ENCODE data around the gene CNIH4. TPM values are rescaled to one million over a fixed set of nuclear protein-coding genes. Genes with fewer than 3 reads are reported as not detected.
A peak's percentile ranks its signal among the peaks of the same experiment; 100 is the strongest.
"Not testable (repeated sequence)": the region's sequence is repeated elsewhere in the genome, so short reads cannot be mapped to it uniquely, and the experiment has no call there.

Gene CNIH4
- total RNA-seq, 1 donor from 2014 or later, result 68.0 TPM

DNA sequence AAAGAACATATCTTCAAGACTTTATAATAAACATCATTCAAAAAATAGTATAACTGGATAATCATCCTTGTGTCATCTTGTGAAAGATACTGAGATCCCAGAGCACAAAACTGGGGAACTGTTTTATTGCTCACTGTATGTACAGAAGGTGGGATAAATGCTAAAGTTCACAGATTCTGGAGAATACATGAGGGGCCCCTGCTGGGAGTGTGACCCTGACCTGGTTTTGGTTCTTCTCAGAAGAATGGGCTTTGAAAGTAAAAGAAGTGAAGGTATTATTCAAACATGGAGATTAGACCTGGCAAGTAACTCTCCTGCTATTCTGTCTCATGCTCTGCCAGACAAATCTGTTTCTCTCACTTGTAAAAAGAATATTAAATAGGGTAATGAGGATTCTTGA lies 63.4 kb downstream of the CNIH4 start:
- peaks cover 39% of the 10 kb centered on the region for H3K79me2 ChIP-seq (ENCODE audit: insufficient read depth, low read length)
- TF ChIP-seq, protein P1, sequence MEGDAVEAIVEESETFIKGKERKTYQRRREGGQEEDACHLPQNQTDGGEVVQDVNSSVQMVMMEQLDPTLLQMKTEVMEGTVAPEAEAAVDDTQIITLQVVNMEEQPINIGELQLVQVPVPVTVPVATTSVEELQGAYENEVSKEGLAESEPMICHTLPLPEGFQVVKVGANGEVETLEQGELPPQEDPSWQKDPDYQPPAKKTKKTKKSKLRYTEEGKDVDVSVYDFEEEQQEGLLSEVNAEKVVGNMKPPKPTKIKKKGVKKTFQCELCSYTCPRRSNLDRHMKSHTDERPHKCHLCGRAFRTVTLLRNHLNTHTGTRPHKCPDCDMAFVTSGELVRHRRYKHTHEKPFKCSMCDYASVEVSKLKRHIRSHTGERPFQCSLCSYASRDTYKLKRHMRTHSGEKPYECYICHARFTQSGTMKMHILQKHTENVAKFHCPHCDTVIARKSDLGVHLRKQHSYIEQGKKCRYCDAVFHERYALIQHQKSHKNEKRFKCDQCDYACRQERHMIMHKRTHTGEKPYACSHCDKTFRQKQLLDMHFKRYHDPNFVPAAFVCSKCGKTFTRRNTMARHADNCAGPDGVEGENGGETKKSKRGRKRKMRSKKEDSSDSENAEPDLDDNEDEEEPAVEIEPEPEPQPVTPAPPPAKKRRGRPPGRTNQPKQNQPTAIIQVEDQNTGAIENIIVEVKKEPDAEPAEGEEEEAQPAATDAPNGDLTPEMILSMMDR (IDR thresholded peaks at IDR 0.05; ENCODE audit: insufficient read depth, low read depth, low read length), result no peak
- no peak for TF ChIP-seq EZH2 (IDR thresholded peaks at IDR 0.05; ENCODE audit: insufficient read depth, low read length)
- peaks cover 81% of the 10 kb centered on the region for H3K36me3 ChIP-seq (ENCODE audit: insufficient read depth, low read length)

DNA sequence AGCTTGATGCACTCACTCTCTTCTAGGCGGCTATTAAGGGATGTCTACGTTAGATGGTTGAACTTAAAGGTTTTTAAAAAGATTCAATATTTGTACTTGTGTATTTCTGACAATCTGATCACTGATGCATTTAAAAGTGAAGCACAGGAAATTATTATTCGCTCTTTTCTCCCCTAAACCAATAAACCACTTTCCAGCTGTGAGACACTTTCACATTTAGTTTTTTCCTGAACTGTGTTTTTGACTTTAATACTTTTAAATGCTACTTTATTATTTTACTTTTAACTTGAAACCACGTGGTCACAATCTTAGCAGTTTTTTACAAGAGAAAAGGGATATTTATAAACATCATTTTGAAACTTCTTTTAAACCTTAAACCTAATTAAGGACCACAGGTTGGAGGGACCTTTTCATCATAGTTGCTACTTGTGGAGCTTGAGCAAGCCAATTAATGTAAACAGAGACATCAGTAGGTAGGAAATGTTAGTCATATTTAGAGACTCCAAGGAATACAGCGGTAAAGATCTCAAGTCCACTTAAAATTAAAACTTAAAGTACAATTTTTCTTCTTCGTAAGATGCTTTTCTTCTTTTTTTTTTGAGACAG lies 68.7 kb downstream of the CNIH4 start:
- Histone ChIP-seq H3K36me3 (ENCODE audit: insufficient read depth, low read length) (peaks cover 42% of the 10 kb centered on the region), H3K9ac (ENCODE audit: low read length) (no peak overlapping the region), H3K9me3 (ENCODE audit: insufficient read depth, low read depth, low read length) (no peaks in the 10 kb centered on the region), H3K27ac (ENCODE audit: low read depth, low read length) (no peak overlapping the region), H3K79me2 (ENCODE audit: insufficient read depth, low read length) (peaks cover 70% of the 10 kb centered on the region), H4K20me1 (ENCODE audit: insufficient read depth, low read length) (peaks cover 49% of the 10 kb centered on the region), H3K4me2 (ENCODE audit: low read length) (no peak overlapping the region), H3K4me1 (ENCODE audit: insufficient read depth, low read length) (peaks cover 18% of the 10 kb centered on the region), H2AFZ (ENCODE audit: low read depth, low read length) (no peak overlapping the region), H3K27me3 (ENCODE audit: insufficient read depth, low read length) (no peaks in the 10 kb centered on the region), H3K4me3 (ENCODE audit: insufficient read depth, low read depth, low read length) (no peak overlapping the region)
- H3K4me1 Mint-ChIP-seq (ENCODE audit: low read depth, unreplicated experiment), result peaks cover 8% of the 10 kb centered on the region
- H3K36me3 Mint-ChIP-seq (ENCODE audit: low read depth, unreplicated experiment), result peaks cover 17% of the 10 kb centered on the region
- DNase-seq (ENCODE audit: low read depth) (no peak), FAIRE-seq (no peak)
- H3K27ac Mint-ChIP-seq (ENCODE audit: unreplicated experiment), result no peak overlapping the region
- TF ChIP-seq EZH2 (IDR thresholded peaks at IDR 0.05; ENCODE audit: insufficient read depth, low read length), result no peak
- TF ChIP-seq, protein P1 (IDR thresholded peaks at IDR 0.05; ENCODE audit: insufficient read depth, low read depth, low read length), result no peak
- H3K9me3 Mint-ChIP-seq (ENCODE audit: unreplicated experiment), result no peaks in the 10 kb centered on the region
- H3K27me3 Mint-ChIP-seq (ENCODE audit: low read depth, unreplicated experiment), result no peaks in the 10 kb centered on the region
- H3K4me3 Mint-ChIP-seq (ENCODE audit: unreplicated experiment), result no peak overlapping the region

More for the DNA sequence above, 63.4 kb downstream of the CNIH4 start:
- Mint-ChIP-seq H3K9me3 (ENCODE audit: unreplicated experiment) (no peaks in the 10 kb centered on the region), H3K4me3 (ENCODE audit: unreplicated experiment) (no peak overlapping the region), H3K27me3 (ENCODE audit: low read depth, unreplicated experiment) (no peaks in the 10 kb centered on the region), H3K27ac (ENCODE audit: unreplicated experiment) (peak overlapping the region; percentile 42), H3K4me1 (ENCODE audit: low read depth, unreplicated experiment) (peaks cover 2% of the 10 kb centered on the region), H3K36me3 (ENCODE audit: low read depth, unreplicated experiment) (peaks cover 31% of the 10 kb centered on the region)
- Histone ChIP-seq H3K4me2 (ENCODE audit: low read length) (no peak overlapping the region), H3K9me3 (ENCODE audit: insufficient read depth, low read depth, low read length) (no peaks in the 10 kb centered on the region), H3K9ac (ENCODE audit: low read length) (no peak overlapping the region), H3K4me3 (ENCODE audit: insufficient read depth, low read depth, low read length) (no peak overlapping the region), H3K27me3 (ENCODE audit: insufficient read depth, low read length) (no peaks in the 10 kb centered on the region), H3K4me1 (ENCODE audit: insufficient read depth, low read length) (no peaks in the 10 kb centered on the region), H4K20me1 (ENCODE audit: insufficient read depth, low read length) (peaks cover 55% of the 10 kb centered on the region), H2AFZ (ENCODE audit: low read depth, low read length) (no peak overlapping the region), H3K27ac (ENCODE audit: low read depth, low read length) (no peak overlapping the region)
- no peak for DNase-seq (ENCODE audit: low read depth)
- no peak for FAIRE-seq

DNA sequence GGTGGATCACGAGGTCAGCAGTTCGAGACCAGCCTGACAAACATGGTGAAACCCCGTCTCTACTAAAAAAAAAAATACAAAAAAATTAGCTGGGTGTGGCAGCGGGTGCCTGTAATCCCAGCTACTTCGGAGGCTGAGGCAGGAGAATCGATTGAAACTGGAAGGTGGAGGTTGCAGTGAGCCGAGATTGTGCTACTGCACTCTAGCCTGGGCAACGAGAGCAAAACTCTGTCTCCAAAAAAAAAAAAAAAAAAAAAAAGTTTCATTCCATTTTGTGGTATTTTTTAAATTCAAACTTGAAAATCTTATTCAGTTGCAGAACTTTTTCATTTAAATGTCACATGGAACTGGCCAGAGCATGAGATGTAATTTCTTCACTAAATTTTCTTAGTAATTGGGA lies 70.2 kb downstream of the CNIH4 start:
- Histone ChIP-seq H3K36me3 (ENCODE audit: insufficient read depth, low read length) (peaks cover 31% of the 10 kb centered on the region), H3K79me2 (ENCODE audit: insufficient read depth, low read length) (peaks cover 74% of the 10 kb centered on the region), H4K20me1 (ENCODE audit: insufficient read depth, low read length) (peaks cover 54% of the 10 kb centered on the region), H3K4me1 (ENCODE audit: insufficient read depth, low read length) (peaks cover 30% of the 10 kb centered on the region)
- H3K9ac ChIP-seq (ENCODE audit: low read length); H3K27me3 Mint-ChIP-seq (ENCODE audit: low read depth, unreplicated experiment); H3K4me3 Mint-ChIP-seq (ENCODE audit: unreplicated experiment); H3K9me3 Mint-ChIP-seq (ENCODE audit: unreplicated experiment); FAIRE-seq; DNase-seq (ENCODE audit: low read depth); H3K27ac ChIP-seq (ENCODE audit: low read depth, low read length); H3K27me3 ChIP-seq (ENCODE audit: insufficient read depth, low read length); H2AFZ ChIP-seq (ENCODE audit: low read depth, low read length); H3K27ac Mint-ChIP-seq (ENCODE audit: unreplicated experiment); H3K4me3 ChIP-seq (ENCODE audit: insufficient read depth, low read depth, low read length); H3K9me3 ChIP-seq (ENCODE audit: insufficient read depth, low read depth, low read length); H3K4me2 ChIP-seq (ENCODE audit: low read length): not testable (repeated sequence)
- peaks cover 14% of the 10 kb centered on the region for H3K4me1 Mint-ChIP-seq (ENCODE audit: low read depth, unreplicated experiment)
- peaks cover 12% of the 10 kb centered on the region for H3K36me3 Mint-ChIP-seq (ENCODE audit: low read depth, unreplicated experiment)

Measured in astrocyte (in vitro differentiated cells and primary cell).